ENCODE results near the gene SLC30A5. TPM values are rescaled to one million over a fixed set of nuclear protein-coding genes. Genes with fewer than 3 reads are reported as not detected.

SLC30A5 gene
- total and polyA plus RNA-seq, 2 donors (not counting 1 experiment from before 2014, with no cell fraction given) = 12.5 to 35.8 TPM

DNA sequence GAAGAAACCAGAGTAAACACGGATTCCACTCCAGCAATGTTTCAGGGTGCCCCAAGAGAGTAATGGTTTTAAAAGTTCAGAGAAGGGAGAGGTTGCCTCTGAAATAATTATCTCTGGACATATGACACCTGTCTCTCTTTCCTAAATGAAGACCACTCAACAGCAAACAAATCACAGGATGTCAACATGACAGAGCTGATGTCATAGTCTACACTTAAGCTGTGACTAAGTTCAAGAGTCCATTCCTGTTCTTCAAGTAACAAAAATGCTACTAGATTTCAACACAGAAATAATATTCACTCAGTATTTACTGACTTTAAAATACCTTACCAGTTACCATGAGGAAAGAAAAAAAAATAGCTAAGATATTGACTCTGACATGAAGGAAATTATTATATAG, 44.7 kb upstream of the SLC30A5 start:
- no peak for ATAC-seq (ENCODE audit: low read depth)
- POLR2A ChIA-PET = no interaction called here
- no peaks in the 10 kb centered on the region for H3K9me3 Mint-ChIP-seq (ENCODE audit: insufficient read depth)

DNA sequence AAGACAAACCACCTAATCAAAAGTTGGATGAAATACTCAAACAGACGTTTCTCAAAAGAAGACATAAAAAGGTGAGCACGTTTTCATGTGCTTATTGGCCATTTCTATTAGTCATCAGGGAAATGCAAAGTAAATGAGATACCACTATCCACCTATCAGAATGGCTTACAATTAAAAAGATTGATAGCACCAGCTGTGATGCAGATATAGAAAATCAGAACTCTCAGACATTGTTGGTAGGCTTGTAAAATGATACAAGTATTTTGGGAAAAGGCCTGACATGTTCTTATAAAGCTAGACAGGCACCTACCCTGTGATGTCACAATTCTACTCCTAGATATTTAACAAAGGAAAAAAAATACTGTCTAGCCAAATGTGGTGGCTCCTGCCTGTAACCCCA, 44.0 kb upstream of the SLC30A5 start:
- Histone ChIP-seq H3K9ac (ENCODE audit: low read length) (no peak overlapping the region), H3K27ac (ENCODE audit: low read length in 2 of 2) (no peak overlapping the region), H3K27me3 (replicated peaks in 1 of 4; ENCODE audit: control extremely low read depth in 1 of 4, control insufficient read depth in 3 of 4, insufficient read depth in 4 of 4, low read length in 3 of 4) (peaks cover 0 to 3% (median 0%) of the 10 kb centered on the region in 4 experiments), H4K20me1 (ENCODE audit: control insufficient read depth, insufficient read depth, low read length, poor library complexity, severe bottlenecking) (no peaks in the 10 kb centered on the region), H3K36me3 (replicated peaks in 1 of 2; ENCODE audit: control extremely low read depth in 1 of 2, control insufficient read depth in 1 of 2, extremely low read depth in 1 of 2, insufficient read depth in 2 of 2, low read length in 1 of 2) (no peaks in the 10 kb centered on the region), H3K4me3 (ENCODE audit: control extremely low read depth in 1 of 5, extremely low read depth in 1 of 5, insufficient read depth in 1 of 5, low read depth in 2 of 5, low read length in 4 of 5) (no peak overlapping the region), H3K9me3 (ENCODE audit: control extremely low read depth in 1 of 3, control insufficient read depth in 2 of 3, insufficient read depth in 1 of 3, low read length in 2 of 3) (no peaks in the 10 kb centered on the region), H3K4me1 (ENCODE audit: control insufficient read depth in 2 of 2, insufficient read depth in 2 of 2, low read length in 2 of 2) (no peaks in the 10 kb centered on the region), H2AFZ (ENCODE audit: insufficient read depth, low read depth, low read length, poor library complexity, severe bottlenecking) (no peak overlapping the region), H3K79me2 (ENCODE audit: control insufficient read depth, insufficient read depth, low read length) (no peaks in the 10 kb centered on the region), H3K4me2 (replicated peaks; ENCODE audit: low read depth, low read length, poor library complexity, severe bottlenecking) (no peak overlapping the region)
- no peaks in the 10 kb centered on the region for H3K4me1 Mint-ChIP-seq
- H3K9me3 Mint-ChIP-seq (ENCODE audit: insufficient read depth) = no peaks in the 10 kb centered on the region
- H3K27me3 Mint-ChIP-seq = peaks cover 5% of the 10 kb centered on the region
- DNase-seq (no peak), ATAC-seq (ENCODE audit: low read depth) (no peak)
- no peak for TF ChIP-seq CTCF (IDR thresholded peaks at IDR 0.05)
- TF ChIP-seq EZH2 (IDR thresholded peaks at IDR 0.05; ENCODE audit: borderline replicate concordance, insufficient read depth, low read depth, low read length, poor library complexity, severe bottlenecking) = no peak
- POLR2A ChIA-PET = no interaction called here
- intact Hi-C loops (cut with micrococcal nuclease) = no loop called here
- CTCF ChIA-PET = interaction anchor here (1.5 kb wide), 1 partner anchor 44 kb away, joined by 4 read pairs; the partner anchor contains the start of gene SLC30A5
- H3K4me3 Mint-ChIP-seq = no peak overlapping the region
- H3K27ac Mint-ChIP-seq = no peak overlapping the region
- no CpG with 5 or more reads among the region's 2 CpGs for WGBS (ENCODE audit: insufficient coverage)

More for the DNA sequence above, 44.7 kb upstream of the SLC30A5 start:
- no peaks in the 10 kb centered on the region for H3K79me2 ChIP-seq (ENCODE audit: control insufficient read depth, insufficient read depth, low read length)
- H3K4me1 ChIP-seq (ENCODE audit: control insufficient read depth in 2 of 2, insufficient read depth in 2 of 2, low read length in 2 of 2) = no peaks in the 10 kb centered on the region
- no peak overlapping the region for H3K27ac ChIP-seq (ENCODE audit: low read length in 2 of 2)
- CTCF ChIA-PET = interaction anchor here (1.5 kb wide), 1 partner anchor 44 kb away, joined by 4 read pairs; the partner anchor contains the start of gene SLC30A5
- no peak overlapping the region for H3K9ac ChIP-seq (ENCODE audit: low read length)
- H4K20me1 ChIP-seq (ENCODE audit: control insufficient read depth, insufficient read depth, low read length, poor library complexity, severe bottlenecking) = no peaks in the 10 kb centered on the region
- no peak overlapping the region for H3K4me3 ChIP-seq (ENCODE audit: control extremely low read depth in 1 of 5, extremely low read depth in 1 of 5, insufficient read depth in 1 of 5, low read depth in 2 of 5, low read length in 4 of 5)
- H3K4me2 ChIP-seq (replicated peaks; ENCODE audit: low read depth, low read length, poor library complexity, severe bottlenecking) = no peak overlapping the region
- TF ChIP-seq EZH2 (IDR thresholded peaks at IDR 0.05; ENCODE audit: borderline replicate concordance, insufficient read depth, low read depth, low read length, poor library complexity, severe bottlenecking) (no peak), CTCF (IDR thresholded peaks at IDR 0.05) (no peak)
- Mint-ChIP-seq H3K27me3 (peaks cover 5% of the 10 kb centered on the region), H3K4me1 (no peaks in the 10 kb centered on the region), H3K4me3 (no peak overlapping the region), H3K27ac (no peak overlapping the region)
- DNase-seq = no peak
- no CpG with 5 or more reads among the region's 1 CpG for WGBS (ENCODE audit: insufficient coverage)
- intact Hi-C loops (cut with micrococcal nuclease) = no loop called here
- no peaks in the 10 kb centered on the region for H3K36me3 ChIP-seq (replicated peaks in 1 of 2; ENCODE audit: control extremely low read depth in 1 of 2, control insufficient read depth in 1 of 2, extremely low read depth in 1 of 2, insufficient read depth in 2 of 2, low read length in 1 of 2)
- no peak overlapping the region for H2AFZ ChIP-seq (ENCODE audit: insufficient read depth, low read depth, low read length, poor library complexity, severe bottlenecking)
- H3K27me3 ChIP-seq (replicated peaks in 1 of 4; ENCODE audit: control extremely low read depth in 1 of 4, control insufficient read depth in 3 of 4, insufficient read depth in 4 of 4, low read length in 3 of 4) = peaks cover 0 to 3% (median 0%) of the 10 kb centered on the region in 4 experiments
- no peaks in the 10 kb centered on the region for H3K9me3 ChIP-seq (ENCODE audit: control extremely low read depth in 1 of 3, control insufficient read depth in 2 of 3, insufficient read depth in 1 of 3, low read length in 2 of 3)
